ENCODE results near the gene ZNF410.

DNA sequence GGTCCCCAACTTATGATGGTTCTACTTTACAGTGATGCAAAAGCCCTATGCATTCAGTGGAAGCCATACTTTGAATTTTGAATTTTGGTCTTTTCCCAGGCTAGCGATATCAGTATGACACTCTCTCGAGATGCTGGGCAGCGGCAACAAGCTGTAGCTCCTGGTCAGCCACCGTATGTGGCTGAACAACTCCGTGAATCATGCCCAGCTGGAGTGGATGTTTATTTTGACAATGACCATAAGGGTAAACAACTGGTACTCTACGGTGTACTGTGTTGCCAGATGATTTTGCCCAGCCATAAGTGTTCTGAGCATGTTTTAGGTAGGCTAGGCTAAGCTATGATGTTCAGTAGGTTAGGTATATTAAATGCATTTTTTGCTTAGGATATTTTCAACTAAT, 8.2 kb upstream of the ZNF410 start:
- no peak for TF ChIP-seq POLR2A (IDR thresholded peaks at IDR 0.05; ENCODE audit: low read length)
- no peak for TF ChIP-seq GATA1 (IDR thresholded peaks at IDR 0.05; ENCODE audit: low read depth, low read length)

All from erythroblast (primary cell).